ENCODE measurements around the gene NT5DC3. TPM values are rescaled to one million over a fixed set of nuclear protein-coding genes. Genes with fewer than 3 reads are reported as not detected.

NT5DC3 gene
- polyA plus RNA-seq, 3 donors: 0.27 to 4.8 (median 0.93) TPM

GRCh38 chr12:103751600-103751999, 89.4 kb downstream of the NT5DC3 start:
- Histone ChIP-seq H3K9me3 (replicated peaks in 1 of 2; ENCODE audit: control insufficient read depth in 1 of 2, insufficient read depth in 1 of 2, low read length in 2 of 2) (no peaks in the 10 kb centered on the region), H3K27me3 (ENCODE audit: control insufficient read depth in 2 of 2, insufficient read depth in 2 of 2, low read length in 2 of 2) (no peaks in the 10 kb centered on the region), H3K4me3 (replicated peaks in 1 of 3; ENCODE audit: low read depth in 2 of 3, low read length in 3 of 3) (no peak overlapping the region), H3K9ac (ENCODE audit: insufficient read depth, low read length, poor library complexity, severe bottlenecking) (no peak overlapping the region), H4K20me1 (ENCODE audit: insufficient read depth, low read length) (no peaks in the 10 kb centered on the region), H3K4me1 (ENCODE audit: control insufficient read depth in 1 of 2, insufficient read depth in 2 of 2, low read length in 2 of 2) (no peaks in the 10 kb centered on the region), H3K79me2 (ENCODE audit: insufficient read depth, low read length) (no peaks in the 10 kb centered on the region), H3K27ac (ENCODE audit: low read depth in 1 of 2, low read length in 2 of 2) (no peak overlapping the region), H3K36me3 (replicated peaks in 1 of 2; ENCODE audit: control insufficient read depth in 1 of 2, insufficient read depth in 2 of 2, low read length in 2 of 2) (no peaks in the 10 kb centered on the region), H2AFZ (ENCODE audit: insufficient read depth, low read depth, low read length, poor library complexity, severe bottlenecking) (no peak overlapping the region), H3K4me2 (replicated peaks; ENCODE audit: extremely low read depth, low read length, poor library complexity, severe bottlenecking) (no peak overlapping the region)
- no CpG with 5 or more reads among the region's 2 CpGs for WGBS (ENCODE audit: insufficient coverage)
- no peak for TF ChIP-seq CTCF (IDR thresholded peaks at IDR 0.05)
- intact Hi-C loops (cut with micrococcal nuclease): no loop called here
- no peak overlapping the region for H3K4me3 Mint-ChIP-seq
- no peak overlapping the region for H3K27ac Mint-ChIP-seq
- no peaks in the 10 kb centered on the region for H3K9me3 Mint-ChIP-seq
- no peaks in the 10 kb centered on the region for H3K36me3 Mint-ChIP-seq
- peaks cover 0 to 7% (median 2%) of the 10 kb centered on the region in 3 donors for H3K27me3 Mint-ChIP-seq (ENCODE audit: low read depth in 3 of 3)
- DNase-seq: no peak
- no peaks in the 10 kb centered on the region for H3K4me1 Mint-ChIP-seq

- no peaks in the 10 kb centered on the region for H3K9me3 ChIP-seq (replicated peaks in 1 of 2; ENCODE audit: control insufficient read depth in 1 of 2, insufficient read depth in 1 of 2, low read length in 2 of 2)
- WGBS (ENCODE audit: insufficient coverage): 62% methylated on average over 1 of the region's 1 CpG
- Mint-ChIP-seq H3K27me3 (ENCODE audit: low read depth in 3 of 3) (peaks cover 0 to 7% (median 2%) of the 10 kb centered on the region in 3 donors), H3K4me3 (no peak overlapping the region), H3K36me3 (no peaks in the 10 kb centered on the region), H3K27ac (no peak overlapping the region), H3K9me3 (no peaks in the 10 kb centered on the region), H3K4me1 (no peaks in the 10 kb centered on the region)
- H3K27ac ChIP-seq (ENCODE audit: low read depth in 1 of 2, low read length in 2 of 2): no peak overlapping the region
- H3K36me3 ChIP-seq (replicated peaks in 1 of 2; ENCODE audit: control insufficient read depth in 1 of 2, insufficient read depth in 2 of 2, low read length in 2 of 2): no peaks in the 10 kb centered on the region
- TF ChIP-seq CTCF (IDR thresholded peaks at IDR 0.05): no peak
- intact Hi-C loops (cut with micrococcal nuclease): no loop called here
- no peaks in the 10 kb centered on the region for H3K27me3 ChIP-seq (ENCODE audit: control insufficient read depth in 2 of 2, insufficient read depth in 2 of 2, low read length in 2 of 2)
- DNase-seq: no peak
- no peaks in the 10 kb centered on the region for H3K79me2 ChIP-seq (ENCODE audit: insufficient read depth, low read length)
- H3K9ac ChIP-seq (ENCODE audit: insufficient read depth, low read length, poor library complexity, severe bottlenecking): no peak overlapping the region
- no peak overlapping the region for H3K4me3 ChIP-seq (replicated peaks in 1 of 3; ENCODE audit: low read depth in 2 of 3, low read length in 3 of 3)
- no peaks in the 10 kb centered on the region for H4K20me1 ChIP-seq (ENCODE audit: insufficient read depth, low read length)
- no peak overlapping the region for H2AFZ ChIP-seq (ENCODE audit: insufficient read depth, low read depth, low read length, poor library complexity, severe bottlenecking)
- H3K4me1 ChIP-seq (ENCODE audit: control insufficient read depth in 1 of 2, insufficient read depth in 2 of 2, low read length in 2 of 2): no peaks in the 10 kb centered on the region
- H3K4me2 ChIP-seq (replicated peaks; ENCODE audit: extremely low read depth, low read length, poor library complexity, severe bottlenecking): no peak overlapping the region
Measured at GRCh38 chr12:103751171-103751570, 89.9 kb downstream of the NT5DC3 start.
